Natural killer cell (primary cell): ENCODE data around the gene GABBR2. TPM values are rescaled to one million over a fixed set of nuclear protein-coding genes. Genes with fewer than 3 reads are reported as not detected.

Source experiments
- ATAC-seq, 3 donors: fragments of 150-1000 bp in 2 of 3; fragments of 200-7000 bp in 1 of 3; cut with Tn5 transposase; 1 replicate in 1 of 3; 2 replicates in 2 of 3; pipeline ENCODE4 v1.10.0; 2021; ENCODE audit warnings: mild to moderate bottlenecking in 2 of 3, moderate library complexity in 2 of 3
- DNase-seq, 2 donors: peaks; one replicate each; pipeline versions ENCODE4 v3.0.0 to v3.0.0-alpha.2; 2013 to 2021; ENCODE audit warnings: mixed read lengths in 1 of 2
- H3K27ac ChIP-seq: one replicate; pipeline ENCODE4 v1.5.1; 2013; ENCODE audit warnings: mild to moderate bottlenecking, low read length
- H3K27me3 ChIP-seq: one replicate; pipeline ENCODE4 v1.6.1; 2013; ENCODE audit warnings: low read length; ENCODE audit not compliant: control insufficient read depth, insufficient read depth
- H3K36me3 ChIP-seq: one replicate; pipeline ENCODE4 v1.6.1; 2013; ENCODE audit warnings: low read length; ENCODE audit not compliant: control insufficient read depth, insufficient read depth
- H3K4me1 ChIP-seq: one replicate; pipeline ENCODE4 v1.6.1; 2013; ENCODE audit warnings: low read length; ENCODE audit not compliant: control insufficient read depth, insufficient read depth
- H3K4me3 ChIP-seq: one replicate; pipeline ENCODE4 v1.5.1; 2013; ENCODE audit warnings: low read length
- H3K9me3 ChIP-seq: one replicate; pipeline ENCODE4 v1.6.1; 2013; ENCODE audit warnings: low read length; ENCODE audit not compliant: control insufficient read depth, insufficient read depth
- H3K27ac Mint-ChIP-seq, 2 donors: one replicate each; pipeline ENCODE4 v1.8.0; 2022; ENCODE audit warnings: mild to moderate bottlenecking in 2 of 2, mixed read lengths in 2 of 2, moderate library complexity in 1 of 2
- H3K27me3 Mint-ChIP-seq, 2 donors: one replicate each; pipeline ENCODE4 v1.8.0; 2022; ENCODE audit warnings: low read depth in 2 of 2, mixed read lengths in 2 of 2
- H3K36me3 Mint-ChIP-seq: one replicate; pipeline ENCODE4 v1.8.0; 2022; ENCODE audit warnings: mixed read lengths
- H3K4me1 Mint-ChIP-seq, 2 donors: one replicate each; pipeline ENCODE4 v1.8.0; 2022; ENCODE audit warnings: mixed read lengths in 2 of 2
- H3K4me3 Mint-ChIP-seq: one replicate; pipeline ENCODE4 v1.8.0; 2022; ENCODE audit warnings: mild to moderate bottlenecking, moderate library complexity, mixed read lengths
- H3K9me3 Mint-ChIP-seq, 2 donors: one replicate each; pipeline ENCODE4 v1.8.0; 2022; ENCODE audit warnings: mixed read lengths in 2 of 2
- CTCF ChIP-seq: fragments of 200-600 bp; IDR thresholded peaks from one replicate; pipeline ENCODE4 v1.8.0; 2022; ENCODE audit warnings: antibody characterized with exemption
- WGBS: methylation state at CpG from one replicate; pipeline ENCODE4 v1.1.7; 2013; ENCODE audit warnings: missing lambda C conversion rate; ENCODE audit not compliant: insufficient coverage; 5-methylcytosine and 5-hydroxymethylcytosine counted together
- intact Hi-C: fragments of 100-400 bp; cut with micrococcal nuclease; formaldehyde crosslinking; loops from one replicate; pipeline ENCODE4 v1.14.2; 2022
- total RNA-seq, 4 donors: library from RNA; stranded (reverse); fragments of 120-200 nt in 1 of 4; gene quantifications; one replicate each; pipeline versions ENCODE4 v1.2.3 to v1.2.4, GENCODE V29; 2013 to 2022

The GABBR2 gene
- total RNA-seq, 3 donors from 2014 or later (not counting 1 experiment from before 2014, with no cell fraction given), result not detected

DNA sequence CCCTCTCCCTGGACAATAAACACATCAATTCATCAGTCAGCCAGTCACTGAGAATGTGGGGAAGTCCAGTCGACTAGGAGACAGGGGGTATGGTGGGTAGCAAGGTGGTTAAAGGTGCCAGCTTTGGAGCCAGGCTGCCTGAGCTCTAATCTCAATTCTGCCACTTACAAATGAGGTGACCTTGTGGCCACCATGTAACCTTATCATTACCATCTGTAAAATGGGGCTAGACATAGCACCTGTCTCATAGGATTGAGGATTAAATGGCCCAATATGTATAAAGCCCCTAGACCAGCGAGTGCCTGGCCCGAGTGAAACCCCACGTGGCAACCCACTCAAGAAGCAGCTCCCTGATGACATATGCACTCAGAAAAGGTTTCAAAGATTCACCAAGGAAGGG is 380.0 kb downstream of the GABBR2 start:
- WGBS, result 81% methylated on average over 3 of the region's 4 CpGs
- intact Hi-C loops, result no loop called here
- Histone ChIP-seq H3K27ac (no peak overlapping the region), H3K36me3 (no peaks in the 10 kb centered on the region), H3K4me1 (no peaks in the 10 kb centered on the region), H3K4me3 (no peak overlapping the region), H3K27me3 (peaks cover 2% of the 10 kb centered on the region), H3K9me3 (no peaks in the 10 kb centered on the region)
- Mint-ChIP-seq H3K27ac (no peak overlapping the region), H3K4me1 (no peaks in the 10 kb centered on the region), H3K36me3 (no peaks in the 10 kb centered on the region), H3K27me3 (peaks cover 0 to 12% of the 10 kb centered on the region in 2 donors), H3K9me3 (no peaks in the 10 kb centered on the region), H3K4me3 (no peak overlapping the region)
- TF ChIP-seq CTCF, result no peak
- ATAC-seq (no peak), DNase-seq (no peak)

GRCh38 chr9:98328141-98328540 is 380.6 kb downstream of the GABBR2 start:
- Mint-ChIP-seq H3K4me1 (no peaks in the 10 kb centered on the region), H3K27me3 (peaks cover 0 to 12% of the 10 kb centered on the region in 2 donors), H3K36me3 (no peaks in the 10 kb centered on the region), H3K9me3 (no peaks in the 10 kb centered on the region), H3K4me3 (no peak overlapping the region), H3K27ac (no peak overlapping the region)
- WGBS, result 75% methylated on average over 6 of the region's 7 CpGs
- Histone ChIP-seq H3K27me3 (peaks cover under 1% of the 10 kb centered on the region), H3K9me3 (no peaks in the 10 kb centered on the region), H3K27ac (no peak overlapping the region), H3K36me3 (no peaks in the 10 kb centered on the region), H3K4me3 (no peak overlapping the region), H3K4me1 (no peaks in the 10 kb centered on the region)
- intact Hi-C loops, result no loop called here
- DNase-seq (no peak), ATAC-seq (no peak)
- TF ChIP-seq CTCF, result no peak

DNA sequence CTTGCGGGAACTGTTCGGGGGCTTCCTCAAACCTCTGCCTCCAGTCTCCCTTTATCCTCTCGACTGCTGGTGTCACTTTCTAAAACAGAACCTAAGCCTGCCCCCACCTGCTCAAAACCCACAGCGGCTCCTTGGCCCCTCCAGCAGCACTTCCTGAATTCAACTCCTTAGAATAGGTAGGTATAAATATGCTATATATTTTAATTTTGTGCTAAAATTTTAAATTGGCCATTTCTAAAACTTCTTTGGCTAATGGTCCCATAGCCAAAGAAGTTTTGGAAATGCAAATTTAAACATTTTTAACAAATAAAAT is 381.5 kb downstream of the GABBR2 start:
- Mint-ChIP-seq H3K4me1 (no peaks in the 10 kb centered on the region), H3K9me3 (no peaks in the 10 kb centered on the region), H3K4me3 (no peak overlapping the region), H3K36me3 (no peaks in the 10 kb centered on the region), H3K27me3 (peaks cover under 1 to 12% of the 10 kb centered on the region in 2 donors), H3K27ac (no peak overlapping the region)
- no peak for TF ChIP-seq CTCF
- no peaks in the 10 kb centered on the region for H3K27me3 ChIP-seq
- H3K36me3 ChIP-seq, result no peaks in the 10 kb centered on the region
- H3K4me1 ChIP-seq, result no peaks in the 10 kb centered on the region
- H3K27ac ChIP-seq, result no peak overlapping the region
- intact Hi-C loops, result no loop called here
- no peaks in the 10 kb centered on the region for H3K9me3 ChIP-seq
- H3K4me3 ChIP-seq, result no peak overlapping the region
- no peak for ATAC-seq
- 70% methylated on average over 3 of the region's 4 CpGs for WGBS
- no peak for DNase-seq

GRCh38 chr9:98326459-98327248 is 382.1 kb downstream of the GABBR2 start:
- intact Hi-C loops, result no loop called here
- Histone ChIP-seq H3K27ac (no peak overlapping the region), H3K4me3 (no peak overlapping the region), H3K9me3 (no peaks in the 10 kb centered on the region), H3K4me1 (no peaks in the 10 kb centered on the region), H3K36me3 (no peaks in the 10 kb centered on the region), H3K27me3 (no peaks in the 10 kb centered on the region)
- Mint-ChIP-seq H3K27me3 (peaks cover 5 to 12% of the 10 kb centered on the region in 2 donors), H3K4me1 (no peaks in the 10 kb centered on the region), H3K4me3 (no peak overlapping the region), H3K36me3 (no peaks in the 10 kb centered on the region), H3K27ac (no peak overlapping the region), H3K9me3 (no peaks in the 10 kb centered on the region)
- DNase-seq (no peak), ATAC-seq (no peak)
- WGBS, result 80% methylated on average over 2 of the region's 3 CpGs
- TF ChIP-seq CTCF, result no peak
